Hepatocyte (in vitro differentiated cells): Measurements from ENCODE around the gene VCAM1. TPM values are rescaled to one million over a fixed set of nuclear protein-coding genes. Genes with fewer than 3 reads are reported as not detected.
"Not testable (repeated sequence)": the region's sequence is repeated elsewhere in the genome, so short reads cannot be mapped to it uniquely, and the experiment has no call there.

ENCODE experiments used
- DNase-seq: peaks from one replicate; pipeline ENCODE4 v3.0.0-alpha.2; 2016; ENCODE audit warnings: low spot score
- H2AFZ ChIP-seq: fragments of 200-600 bp; sonication (generic); 2 replicates; pipeline ENCODE4 v1.6.0; 2016; ENCODE audit warnings: antibody characterized with exemption, mild to moderate bottlenecking
- H3K27ac ChIP-seq: fragments of 200-600 bp; sonication (generic); 2 replicates; pipeline ENCODE4 v1.5.1; 2016; ENCODE audit warnings: mild to moderate bottlenecking
- H3K27me3 ChIP-seq: fragments of 200-600 bp; sonication (generic); 2 replicates; pipeline ENCODE4 v1.6.1; 2016
- H3K36me3 ChIP-seq: fragments of 200-600 bp; sonication (generic); replicated peaks from 2 replicates; pipeline ENCODE4 v1.5.1; 2016; ENCODE audit warnings: low read depth; ENCODE audit not compliant: insufficient read depth
- H3K4me1 ChIP-seq: fragments of 200-600 bp; sonication (generic); 2 replicates; pipeline ENCODE4 v1.5.1; 2016; ENCODE audit warnings: mild to moderate bottlenecking, moderate library complexity; ENCODE audit not compliant: insufficient read depth
- H3K4me2 ChIP-seq: fragments of 200-600 bp; sonication (generic); 2 replicates; pipeline ENCODE4 v1.6.0; 2016
- H3K4me3 ChIP-seq: fragments of 200-600 bp; sonication (generic); 2 replicates; pipeline ENCODE4 v1.5.1; 2016; ENCODE audit warnings: mild to moderate bottlenecking
- H3K79me2 ChIP-seq: fragments of 200-600 bp; sonication (generic); 2 replicates; pipeline ENCODE4 v1.6.0; 2017; ENCODE audit warnings: mild to moderate bottlenecking
- H3K9me2 ChIP-seq: fragments of 200-600 bp; sonication (generic); replicated peaks from 2 replicates; pipeline ENCODE4 v1.6.0; 2017; ENCODE audit warnings: mild to moderate bottlenecking; ENCODE audit not compliant: insufficient read depth
- H3K9me3 ChIP-seq: fragments of 200-600 bp; sonication (generic); 2 replicates; pipeline ENCODE4 v1.5.1; 2016; ENCODE audit warnings: low read depth, mild to moderate bottlenecking
- H4K20me1 ChIP-seq: fragments of 200-600 bp; sonication (generic); 2 replicates; pipeline ENCODE4 v1.6.0; 2016; ENCODE audit warnings: mild to moderate bottlenecking; ENCODE audit not compliant: insufficient read depth, poor library complexity, severe bottlenecking
- EZH2 ChIP-seq: fragments of 200-600 bp; sonication (generic); IDR thresholded peaks from 2 replicates; pipeline ENCODE4 v1.6.1; 2016; ENCODE audit warnings: antibody characterized with exemption, mild to moderate bottlenecking, borderline replicate concordance
- EZH2phosphoT487 ChIP-seq: fragments of 200-600 bp; sonication (generic); IDR thresholded peaks from one replicate; pipeline ENCODE4 v1.6.1; 2018; ENCODE audit warnings: antibody characterized with exemption, mild to moderate bottlenecking, low read depth, moderate library complexity; ENCODE audit not compliant: unreplicated experiment, severe bottlenecking
- WGBS: methylation state at CpG from one replicate; pipeline ENCODE4 v1.1.6; 2016; ENCODE audit warnings: low lambda C conversion rate; ENCODE audit errors: missing lambda C conversion rate; 5-methylcytosine and 5-hydroxymethylcytosine counted together
- polyA plus RNA-seq: library from polyadenylated mRNA; unstranded; fragments of >200 nt; fragmentation: Nextera tagmentation; extraction: Ambion mirVana; gene quantifications from 2 replicates; pipeline ENCODE4 v1.2.1, GENCODE V29; 2016
- total RNA-seq: library from RNA; depleted of rRNA; stranded (reverse); fragments of >200 nt; gene quantifications from 2 replicates; pipeline ENCODE4 v1.2.3, GENCODE V29; 2014
- TF ChIP-seq, protein P1 (sequence below): fragments of 200-600 bp; sonication (generic); IDR thresholded peaks from 2 replicates; pipeline ENCODE4 v1.5.1; 2016; ENCODE audit warnings: antibody characterized with exemption, mild to moderate bottlenecking; ENCODE audit not compliant: poor library complexity

Gene VCAM1
- total and polyA plus RNA-seq, 2 experiments from 2014 or later, result 43.2 to 85.3 TPM

- no peak overlapping the region for H3K4me2 ChIP-seq
- no peak for DNase-seq
- WGBS, result 90% methylated on average over 4 of the region's 4 CpGs
- no peaks in the 10 kb centered on the region for H3K27me3 ChIP-seq
- no peaks in the 10 kb centered on the region for H3K79me2 ChIP-seq
- no peaks in the 10 kb centered on the region for H3K36me3 ChIP-seq
- no peak overlapping the region for H3K27ac ChIP-seq
- no peak overlapping the region for H3K4me3 ChIP-seq
- H4K20me1 ChIP-seq, result no peaks in the 10 kb centered on the region
- no peak overlapping the region for H2AFZ ChIP-seq
- no peaks in the 10 kb centered on the region for H3K9me3 ChIP-seq
- TF ChIP-seq EZH2, result no peak
- no peaks in the 10 kb centered on the region for H3K4me1 ChIP-seq
- no peaks in the 10 kb centered on the region for H3K9me2 ChIP-seq
These were observed 55.9 kb downstream of the VCAM1 start for GRCh38 chr1:100775483-100775882.

GRCh38 chr1:100778748-100779147, 59.2 kb downstream of the VCAM1 start:
- no peak overlapping the region for H3K4me3 ChIP-seq
- no peaks in the 10 kb centered on the region for H3K27me3 ChIP-seq
- no peak overlapping the region for H2AFZ ChIP-seq
- no peaks in the 10 kb centered on the region for H3K4me1 ChIP-seq
- no peaks in the 10 kb centered on the region for H3K9me3 ChIP-seq
- H3K27ac ChIP-seq, result no peak overlapping the region
- no peaks in the 10 kb centered on the region for H3K36me3 ChIP-seq
- H3K9me2 ChIP-seq, result no peaks in the 10 kb centered on the region
- no peaks in the 10 kb centered on the region for H3K79me2 ChIP-seq
- no peaks in the 10 kb centered on the region for H4K20me1 ChIP-seq
- DNase-seq, result no peak
- TF ChIP-seq, protein P1, sequence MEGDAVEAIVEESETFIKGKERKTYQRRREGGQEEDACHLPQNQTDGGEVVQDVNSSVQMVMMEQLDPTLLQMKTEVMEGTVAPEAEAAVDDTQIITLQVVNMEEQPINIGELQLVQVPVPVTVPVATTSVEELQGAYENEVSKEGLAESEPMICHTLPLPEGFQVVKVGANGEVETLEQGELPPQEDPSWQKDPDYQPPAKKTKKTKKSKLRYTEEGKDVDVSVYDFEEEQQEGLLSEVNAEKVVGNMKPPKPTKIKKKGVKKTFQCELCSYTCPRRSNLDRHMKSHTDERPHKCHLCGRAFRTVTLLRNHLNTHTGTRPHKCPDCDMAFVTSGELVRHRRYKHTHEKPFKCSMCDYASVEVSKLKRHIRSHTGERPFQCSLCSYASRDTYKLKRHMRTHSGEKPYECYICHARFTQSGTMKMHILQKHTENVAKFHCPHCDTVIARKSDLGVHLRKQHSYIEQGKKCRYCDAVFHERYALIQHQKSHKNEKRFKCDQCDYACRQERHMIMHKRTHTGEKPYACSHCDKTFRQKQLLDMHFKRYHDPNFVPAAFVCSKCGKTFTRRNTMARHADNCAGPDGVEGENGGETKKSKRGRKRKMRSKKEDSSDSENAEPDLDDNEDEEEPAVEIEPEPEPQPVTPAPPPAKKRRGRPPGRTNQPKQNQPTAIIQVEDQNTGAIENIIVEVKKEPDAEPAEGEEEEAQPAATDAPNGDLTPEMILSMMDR, result no peak
- TF ChIP-seq EZH2 (no peak), EZH2phosphoT487 (no peak)
- no peak overlapping the region for H3K4me2 ChIP-seq

DNA sequence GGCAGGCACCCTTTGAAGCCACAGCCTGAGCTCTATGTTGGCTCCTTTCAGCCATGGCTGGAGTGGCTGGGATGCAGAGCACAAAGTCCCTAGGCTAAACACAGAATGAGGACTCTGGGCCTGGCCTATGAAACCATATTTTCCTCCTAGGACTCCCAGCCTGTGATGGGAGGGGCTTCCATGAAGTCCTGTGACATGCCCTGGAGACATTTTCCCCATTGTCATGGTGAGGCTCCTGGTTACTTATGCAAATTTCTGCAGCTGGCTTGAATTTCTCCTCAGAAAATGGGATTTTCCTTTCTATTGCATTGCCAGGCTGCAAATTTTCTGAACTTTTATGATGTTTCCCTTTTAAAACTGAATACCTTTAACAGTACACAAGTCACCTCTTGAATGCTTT, 61.3 kb downstream of the VCAM1 start:
- Histone ChIP-seq H3K79me2 (no peaks in the 10 kb centered on the region), H3K9me2 (no peaks in the 10 kb centered on the region), H4K20me1 (no peaks in the 10 kb centered on the region), H3K4me3 (no peak overlapping the region), H3K4me1 (no peaks in the 10 kb centered on the region), H3K27ac (no peak overlapping the region), H2AFZ (no peak overlapping the region), H3K36me3 (no peaks in the 10 kb centered on the region), H3K4me2 (no peak overlapping the region), H3K27me3 (no peaks in the 10 kb centered on the region), H3K9me3 (no peaks in the 10 kb centered on the region)
- TF ChIP-seq EZH2phosphoT487 (no peak), EZH2 (no peak)
- TF ChIP-seq, protein P1, result no peak
- no peak for DNase-seq

- H3K9me3 ChIP-seq, DNase-seq, H3K4me3 ChIP-seq, H3K4me2 ChIP-seq, H2AFZ ChIP-seq, H3K4me1 ChIP-seq, H3K9me2 ChIP-seq, H3K27me3 ChIP-seq, H3K36me3 ChIP-seq, H4K20me1 ChIP-seq, H3K79me2 ChIP-seq, H3K27ac ChIP-seq: not testable (repeated sequence)
- WGBS, result 75% methylated on average over 3 of the region's 3 CpGs
These were observed 62.2 kb downstream of the VCAM1 start for GRCh38 chr1:100781728-100782127.

- 86% methylated on average over 1 of the region's 1 CpG for WGBS
These were observed 63.0 kb downstream of the VCAM1 start for GRCh38 chr1:100782473-100783039.

More at GRCh38 chr1:100782473-100783039, 63.0 kb downstream of the VCAM1 start:
- DNase-seq, result no peak
- Histone ChIP-seq H3K4me2 (no peak overlapping the region), H2AFZ (no peak overlapping the region), H3K9me3 (no peaks in the 10 kb centered on the region), H3K27me3 (no peaks in the 10 kb centered on the region), H3K79me2 (no peaks in the 10 kb centered on the region), H3K4me3 (no peak overlapping the region), H3K4me1 (no peaks in the 10 kb centered on the region), H3K27ac (no peak overlapping the region), H4K20me1 (no peaks in the 10 kb centered on the region), H3K9me2 (no peaks in the 10 kb centered on the region), H3K36me3 (no peaks in the 10 kb centered on the region)
- TF ChIP-seq, protein P1, result no peak
- TF ChIP-seq EZH2 (no peak), EZH2phosphoT487 (no peak)
